Measurements from ENCODE around the gene IZUMO2. TPM values are rescaled to one million over a fixed set of nuclear protein-coding genes. Genes with fewer than 3 reads are reported as not detected.
A peak's percentile ranks its signal among the peaks of the same experiment; 100 is the strongest.

IZUMO2 gene
- polyA plus RNA-seq (2013, experiment 1 of 2): not detected
- polyA plus RNA-seq (2013, experiment 2 of 2): not detected

DNA sequence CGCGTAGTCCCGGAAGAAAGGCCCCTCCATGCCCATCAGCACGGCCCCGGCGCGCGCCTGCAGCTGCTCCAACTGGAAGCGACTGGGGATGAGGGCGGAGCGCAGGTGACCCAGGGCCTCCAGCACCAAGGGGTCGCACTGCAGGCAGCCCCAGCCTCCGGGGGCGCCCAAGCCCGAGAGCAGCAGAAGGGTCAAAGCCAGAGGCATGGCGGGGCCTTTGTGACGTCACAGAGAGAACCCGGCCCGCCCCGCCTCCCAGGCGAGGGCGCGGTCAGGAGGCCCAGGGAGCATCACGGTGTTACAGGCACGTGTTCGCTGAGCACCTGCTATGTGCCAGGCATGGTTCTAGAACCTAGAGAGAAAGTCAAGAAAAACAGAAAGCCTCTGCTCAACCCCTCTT, at the start of gene IZUMO2:
TSS of gene IZUMO2 (minus strand) at position 294 of the 400 bp plus-strand sequence. CDS start at position 207, 87 bp downstream.
- Histone ChIP-seq H3K36me3 (ENCODE audit: control insufficient read depth, insufficient read depth, low read length) (no peaks in the 10 kb centered on the region), H3K4me3 (ENCODE audit: extremely low read depth, insufficient read depth, low read length, poor library complexity, severe bottlenecking) (no peak within 1 kb of the TSS)
- WGBS, 2 experiments (ENCODE audit: insufficient coverage in 2 of 2): 85 to 86% methylated on average over 23 to 25 of the region's 26 CpGs

DNA sequence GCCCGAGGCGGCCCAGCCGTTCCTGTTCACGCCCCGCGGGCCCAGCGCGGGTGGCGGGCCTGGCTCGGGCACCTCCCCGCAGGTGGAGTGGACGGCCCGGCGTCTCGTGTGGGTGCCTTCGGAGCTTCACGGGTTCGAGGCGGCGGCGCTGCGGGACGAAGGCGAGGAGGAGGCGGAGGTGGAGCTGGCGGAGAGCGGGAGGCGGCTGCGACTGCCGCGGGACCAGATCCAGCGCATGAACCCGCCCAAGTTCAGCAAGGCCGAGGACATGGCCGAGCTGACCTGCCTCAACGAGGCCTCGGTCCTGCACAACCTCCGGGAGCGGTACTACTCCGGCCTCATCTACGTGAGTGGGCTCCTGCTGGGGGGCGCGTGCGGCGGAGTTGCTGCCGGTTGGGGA, 47.3 kb upstream of the IZUMO2 start:
- H3K4me1 ChIP-seq (ENCODE audit: control insufficient read depth, insufficient read depth, low read length, poor library complexity, severe bottlenecking): no peaks in the 10 kb centered on the region
- H3K9me3 ChIP-seq (ENCODE audit: control insufficient read depth, low read length): peaks cover 3% of the 10 kb centered on the region
- H3K4me3 ChIP-seq (ENCODE audit: extremely low read depth, insufficient read depth, low read length, poor library complexity, severe bottlenecking): no peak overlapping the region
- 92 to 96% methylated on average over 42 to 46 of the region's 46 CpGs for WGBS, 2 experiments (ENCODE audit: insufficient coverage in 2 of 2)
- no peak overlapping the region for H3K27ac ChIP-seq (ENCODE audit: low read depth, low read length, severe bottlenecking)
- no peaks in the 10 kb centered on the region for H3K36me3 ChIP-seq (ENCODE audit: control insufficient read depth, insufficient read depth, low read length)

More for the DNA sequence above, at the start of gene IZUMO2:
- no peaks in the 10 kb centered on the region for H3K4me1 ChIP-seq (ENCODE audit: control insufficient read depth, insufficient read depth, low read length, poor library complexity, severe bottlenecking)
- H3K9me3 ChIP-seq (ENCODE audit: control insufficient read depth, low read length): peaks cover 29% of the 10 kb centered on the region
- no peak within 1 kb of the TSS for H3K27ac ChIP-seq (ENCODE audit: low read depth, low read length, severe bottlenecking)

DNA sequence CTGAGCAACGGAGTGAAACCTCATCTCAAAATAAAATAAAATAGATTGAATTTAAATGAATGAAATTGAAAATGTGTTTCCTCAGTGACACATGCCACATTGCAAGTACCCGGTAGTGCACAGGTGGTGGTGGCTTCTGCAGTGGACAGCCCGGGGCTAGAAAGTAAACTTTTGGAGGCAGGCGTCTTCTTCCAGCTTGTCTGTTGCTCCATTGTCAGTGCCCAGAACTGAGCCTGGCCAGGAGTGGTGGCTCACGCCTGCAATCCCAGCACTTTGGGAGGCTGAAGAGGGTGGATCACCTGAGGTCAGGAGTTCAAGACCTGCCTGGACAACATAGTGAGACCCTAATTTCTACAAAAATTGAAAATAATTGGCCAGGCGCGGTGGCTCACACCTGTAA, 46.0 kb upstream of the IZUMO2 start:
- Histone ChIP-seq H3K36me3 (ENCODE audit: control insufficient read depth, insufficient read depth, low read length) (no peaks in the 10 kb centered on the region), H3K27ac (ENCODE audit: low read depth, low read length, severe bottlenecking) (no peak overlapping the region), H3K4me1 (ENCODE audit: control insufficient read depth, insufficient read depth, low read length, poor library complexity, severe bottlenecking) (no peaks in the 10 kb centered on the region), H3K9me3 (ENCODE audit: control insufficient read depth, low read length) (peaks cover 3% of the 10 kb centered on the region), H3K4me3 (ENCODE audit: extremely low read depth, insufficient read depth, low read length, poor library complexity, severe bottlenecking) (no peak overlapping the region)
- 90 to 92% methylated on average over 6 to 7 of the region's 7 CpGs for WGBS, 2 experiments (ENCODE audit: insufficient coverage in 2 of 2)

DNA sequence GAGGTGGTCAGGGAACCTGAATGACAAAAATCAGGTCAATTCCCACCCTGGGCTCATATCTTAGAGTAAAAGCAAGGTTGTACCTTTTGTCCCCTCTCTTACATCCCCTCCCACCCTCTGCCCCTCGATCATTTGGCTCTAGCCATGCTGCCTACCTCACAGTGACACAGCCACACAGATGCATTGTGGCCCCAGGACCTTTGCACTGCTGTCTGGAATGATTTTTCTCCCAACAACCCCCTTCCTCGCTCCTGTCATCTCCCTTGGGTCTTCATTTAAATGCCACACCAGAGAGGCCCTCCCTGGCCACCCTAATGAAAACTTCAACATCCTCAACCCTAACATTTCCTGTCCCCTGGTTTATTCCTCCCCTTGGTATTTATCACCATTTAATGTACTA, 44.6 kb upstream of the IZUMO2 start:
- no peaks in the 10 kb centered on the region for H3K36me3 ChIP-seq (ENCODE audit: control insufficient read depth, insufficient read depth, low read length)
- no peak overlapping the region for H3K4me3 ChIP-seq (ENCODE audit: extremely low read depth, insufficient read depth, low read length, poor library complexity, severe bottlenecking)
- no peak overlapping the region for H3K27ac ChIP-seq (ENCODE audit: low read depth, low read length, severe bottlenecking)
- no peaks in the 10 kb centered on the region for H3K4me1 ChIP-seq (ENCODE audit: control insufficient read depth, insufficient read depth, low read length, poor library complexity, severe bottlenecking)
- 46 to 50% methylated on average over 2 of the region's 2 CpGs for WGBS, 2 experiments (ENCODE audit: insufficient coverage in 2 of 2)
- H3K9me3 ChIP-seq (ENCODE audit: control insufficient read depth, low read length): peaks cover 3% of the 10 kb centered on the region

DNA sequence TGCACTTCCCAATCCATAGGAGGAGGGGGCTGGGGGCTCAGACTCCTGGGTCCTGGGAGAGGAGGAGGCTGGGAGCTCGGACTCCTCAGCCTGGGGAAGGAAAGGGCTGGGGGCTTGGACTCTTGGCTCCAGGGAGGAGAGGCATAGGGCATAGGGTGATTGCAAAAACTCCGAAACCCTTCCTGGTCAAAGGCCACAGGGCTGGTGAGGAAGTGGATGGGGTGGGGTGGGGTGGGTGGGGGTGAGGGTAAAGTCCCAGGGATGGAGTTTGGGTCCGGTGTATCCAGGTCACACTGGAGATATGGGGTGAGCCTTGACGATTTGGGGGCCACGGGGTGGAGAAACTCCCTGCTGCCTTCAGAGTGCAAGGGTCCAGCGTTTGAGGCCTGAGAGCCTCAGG, 43.1 kb upstream of the IZUMO2 start:
- Histone ChIP-seq H3K27ac (ENCODE audit: low read depth, low read length, severe bottlenecking) (no peak overlapping the region), H3K4me3 (ENCODE audit: extremely low read depth, insufficient read depth, low read length, poor library complexity, severe bottlenecking) (no peak overlapping the region), H3K36me3 (ENCODE audit: control insufficient read depth, insufficient read depth, low read length) (no peaks in the 10 kb centered on the region), H3K9me3 (ENCODE audit: control insufficient read depth, low read length) (peaks cover 3% of the 10 kb centered on the region), H3K4me1 (ENCODE audit: control insufficient read depth, insufficient read depth, low read length, poor library complexity, severe bottlenecking) (no peaks in the 10 kb centered on the region)
- 76 to 92% methylated on average over 2 to 6 of the region's 6 CpGs for WGBS, 2 experiments (ENCODE audit: insufficient coverage in 2 of 2)

DNA sequence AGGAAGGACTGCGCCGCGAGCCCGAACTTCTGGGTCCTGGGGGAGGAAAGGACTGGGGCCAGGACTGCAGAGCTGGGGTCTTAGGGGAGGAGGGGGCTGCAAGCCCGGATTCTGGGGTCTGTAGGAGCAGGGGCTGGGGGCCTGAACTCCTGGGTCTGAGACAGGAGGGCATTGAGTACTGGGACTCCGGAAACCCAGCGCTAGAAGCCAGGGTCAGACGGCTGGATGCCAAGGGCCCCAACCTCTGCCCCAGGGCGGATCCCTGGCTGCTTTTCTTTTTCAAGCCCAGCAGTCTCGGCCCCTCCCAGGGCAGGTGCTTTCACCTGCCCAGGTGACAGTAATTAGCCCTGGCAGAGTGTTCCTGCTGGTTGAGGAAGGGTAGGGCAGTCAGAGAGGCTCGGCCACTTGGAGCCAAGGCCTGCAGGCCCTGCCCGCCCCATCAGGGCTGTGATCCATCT, 42.6 kb upstream of the IZUMO2 start:
- Histone ChIP-seq H3K9me3 (ENCODE audit: control insufficient read depth, low read length) (peaks cover 3% of the 10 kb centered on the region), H3K36me3 (ENCODE audit: control insufficient read depth, insufficient read depth, low read length) (no peaks in the 10 kb centered on the region), H3K4me1 (ENCODE audit: control insufficient read depth, insufficient read depth, low read length, poor library complexity, severe bottlenecking) (no peaks in the 10 kb centered on the region), H3K27ac (ENCODE audit: low read depth, low read length, severe bottlenecking) (no peak overlapping the region), H3K4me3 (ENCODE audit: extremely low read depth, insufficient read depth, low read length, poor library complexity, severe bottlenecking) (no peak overlapping the region)
- WGBS, 2 experiments (ENCODE audit: insufficient coverage in 2 of 2): 46 to 64% methylated on average over 5 to 6 of the region's 12 CpGs

DNA sequence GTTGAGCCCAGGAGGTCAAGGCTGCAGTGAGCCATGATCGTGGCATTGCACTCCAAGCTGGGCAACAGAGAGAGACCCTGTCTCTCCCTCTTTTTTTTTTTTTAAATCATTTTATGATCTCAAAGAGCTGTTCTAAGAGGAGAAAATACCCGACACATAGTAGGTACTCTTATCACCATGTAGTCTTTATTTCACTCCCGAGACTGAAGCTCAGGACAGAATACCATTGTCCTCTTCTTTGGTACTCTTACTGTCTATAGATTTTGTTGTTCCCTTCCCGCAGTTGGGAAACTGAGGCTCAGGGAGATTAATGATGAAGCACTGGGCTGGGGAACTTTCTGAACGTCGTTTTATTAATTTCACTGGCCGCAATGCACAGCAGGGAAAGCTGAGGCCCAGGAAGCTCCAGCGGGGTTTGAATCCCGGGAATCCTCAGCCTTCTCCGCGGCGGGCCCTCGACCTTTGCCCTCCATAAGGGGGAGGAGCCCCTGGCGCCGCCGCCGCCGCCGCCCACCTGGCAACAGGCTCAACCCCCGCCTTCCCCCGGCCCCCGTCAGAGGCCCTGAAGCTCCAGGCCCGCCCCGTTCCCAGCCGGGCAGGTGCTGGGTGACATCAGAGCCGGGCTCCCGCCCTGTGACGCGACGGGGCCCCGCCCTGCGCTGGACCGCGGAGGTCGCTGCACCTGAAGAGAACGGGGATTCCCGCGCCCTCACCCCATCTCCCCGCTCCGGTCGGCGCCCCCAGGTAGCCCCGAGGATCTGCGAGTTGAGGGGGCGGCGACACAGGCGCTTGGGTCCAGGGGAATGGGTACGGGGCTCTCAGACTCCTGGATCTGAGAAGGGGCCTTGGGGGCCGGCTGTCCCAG, 42.0 kb upstream of the IZUMO2 start:
- Histone ChIP-seq H3K36me3 (ENCODE audit: control insufficient read depth, insufficient read depth, low read length) (no peaks in the 10 kb centered on the region), H3K27ac (ENCODE audit: low read depth, low read length, severe bottlenecking) (no peak overlapping the region), H3K9me3 (ENCODE audit: control insufficient read depth, low read length) (peaks cover 3% of the 10 kb centered on the region), H3K4me1 (ENCODE audit: control insufficient read depth, insufficient read depth, low read length, poor library complexity, severe bottlenecking) (no peaks in the 10 kb centered on the region), H3K4me3 (ENCODE audit: extremely low read depth, insufficient read depth, low read length, poor library complexity, severe bottlenecking) (no peak overlapping the region)
- 21 to 29% methylated on average over 29 of the region's 49 CpGs for WGBS, 2 experiments (ENCODE audit: insufficient coverage in 2 of 2)

DNA sequence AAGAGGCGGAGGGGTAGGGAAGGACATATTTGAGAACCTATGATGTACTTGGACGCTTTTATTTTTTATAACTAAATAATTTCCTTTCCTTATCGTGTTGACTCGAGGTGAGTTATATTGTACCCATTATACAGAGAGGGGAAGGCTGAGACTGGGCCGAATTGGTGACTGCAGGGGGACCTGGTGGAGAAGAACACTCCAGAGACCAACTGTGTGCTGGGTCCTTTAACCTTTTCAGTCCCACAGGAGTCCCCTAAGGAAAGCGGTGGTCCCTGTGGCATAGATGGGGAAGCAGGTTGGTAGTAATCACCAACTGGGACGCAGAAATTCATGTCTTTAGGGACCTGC, 41.0 kb upstream of the IZUMO2 start:
- Histone ChIP-seq H3K9me3 (ENCODE audit: control insufficient read depth, low read length) (peaks cover 3% of the 10 kb centered on the region), H3K27ac (ENCODE audit: low read depth, low read length, severe bottlenecking) (no peak overlapping the region), H3K36me3 (ENCODE audit: control insufficient read depth, insufficient read depth, low read length) (no peaks in the 10 kb centered on the region), H3K4me1 (ENCODE audit: control insufficient read depth, insufficient read depth, low read length, poor library complexity, severe bottlenecking) (no peaks in the 10 kb centered on the region), H3K4me3 (ENCODE audit: extremely low read depth, insufficient read depth, low read length, poor library complexity, severe bottlenecking) (no peak overlapping the region)
- WGBS, 2 experiments (ENCODE audit: insufficient coverage in 2 of 2): 71 to 74% methylated on average over 2 to 3 of the region's 7 CpGs

DNA sequence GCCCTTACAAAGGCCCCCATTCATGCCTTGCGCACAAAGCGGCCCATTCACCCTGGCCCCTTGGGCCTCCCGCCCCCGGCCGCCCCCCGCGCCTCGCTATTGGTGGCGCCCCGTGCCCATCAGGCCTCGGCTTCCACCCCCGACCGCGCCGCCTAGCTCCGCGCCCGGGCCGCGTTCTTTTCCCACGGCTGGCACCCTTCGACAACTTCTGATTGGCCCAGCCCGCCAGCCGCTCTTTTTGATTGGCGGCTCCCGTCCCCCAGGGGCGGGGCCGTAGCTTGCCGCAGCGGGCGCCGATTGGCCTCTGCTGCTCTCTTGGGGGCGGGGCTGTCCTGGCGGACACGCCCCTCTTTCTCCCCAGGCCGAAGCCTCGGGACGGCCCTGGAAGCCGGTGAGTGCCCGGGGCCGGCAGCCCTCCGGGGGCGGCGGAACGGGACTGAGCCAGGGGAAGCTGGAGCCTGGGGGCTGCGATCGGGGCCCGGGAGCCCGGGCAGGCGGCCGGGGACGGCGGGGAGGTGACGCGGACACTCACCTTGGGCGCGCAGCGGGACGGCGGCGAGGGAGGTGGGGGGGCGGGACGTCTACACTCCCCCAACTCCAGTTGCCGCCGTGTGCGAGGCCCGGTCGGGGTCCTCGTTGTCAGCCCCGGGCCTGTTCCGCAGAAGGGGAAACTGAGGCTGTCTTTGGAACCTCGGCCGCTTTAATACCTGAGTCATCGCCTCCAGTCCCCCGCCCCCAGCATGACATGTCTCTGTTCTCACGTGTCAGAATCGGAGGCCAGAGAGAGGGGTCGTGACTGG, 40.4 kb upstream of the IZUMO2 start, which contains the start of gene MYH14:
TSS of gene MYH14 (plus strand) at position 342 of the 800 bp plus-strand sequence. CDS start 6,744 bp downstream, outside the sequence.
- Histone ChIP-seq H3K27ac (ENCODE audit: low read depth, low read length, severe bottlenecking) (no peak within 1 kb of the TSS), H3K4me1 (ENCODE audit: control insufficient read depth, insufficient read depth, low read length, poor library complexity, severe bottlenecking) (no peaks in the 10 kb centered on the region), H3K9me3 (ENCODE audit: control insufficient read depth, low read length) (peaks cover 3% of the 10 kb centered on the region), H3K36me3 (ENCODE audit: control insufficient read depth, insufficient read depth, low read length) (no peaks in the 10 kb centered on the region), H3K4me3 (ENCODE audit: extremely low read depth, insufficient read depth, low read length, poor library complexity, severe bottlenecking) (peak within 1 kb of the TSS; percentile 16)
- 42 to 70% methylated on average over 51 to 61 of the region's 78 CpGs for WGBS, 2 experiments (ENCODE audit: insufficient coverage in 2 of 2)

DNA sequence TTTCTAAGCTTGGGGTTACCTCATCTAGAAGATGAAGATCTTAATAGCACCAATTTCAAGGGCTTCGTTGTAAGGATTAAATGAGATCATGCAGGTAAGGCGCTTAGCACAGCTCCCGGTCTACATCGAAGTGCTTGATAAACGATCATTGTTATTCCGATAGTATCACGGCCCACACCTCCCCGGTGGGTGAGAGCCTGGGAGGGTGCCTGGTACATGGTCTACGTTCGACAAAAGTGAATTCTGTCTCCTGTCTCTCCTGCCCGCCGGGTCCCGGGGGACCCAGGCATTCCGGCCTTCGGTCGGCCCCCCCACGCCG, 39.8 kb upstream of the IZUMO2 start:
- Histone ChIP-seq H3K4me3 (ENCODE audit: extremely low read depth, insufficient read depth, low read length, poor library complexity, severe bottlenecking) (no peak overlapping the region), H3K9me3 (ENCODE audit: control insufficient read depth, low read length) (peaks cover 3% of the 10 kb centered on the region), H3K4me1 (ENCODE audit: control insufficient read depth, insufficient read depth, low read length, poor library complexity, severe bottlenecking) (no peaks in the 10 kb centered on the region), H3K27ac (ENCODE audit: low read depth, low read length, severe bottlenecking) (no peak overlapping the region), H3K36me3 (ENCODE audit: control insufficient read depth, insufficient read depth, low read length) (no peaks in the 10 kb centered on the region)
- WGBS, 2 experiments (ENCODE audit: insufficient coverage in 2 of 2): 78 to 86% methylated on average over 18 of the region's 18 CpGs

Data from mesodermal cell (in vitro differentiated cells).